Ishikawa (cell line): Measurements from ENCODE around the gene TFAP2A.

ENCODE experiments used
- CEBPB ChIP-seq: IDR thresholded peaks from 2 replicates; pipeline ENCODE4 v1.6.1; 2012
- CREB1 ChIP-seq: IDR thresholded peaks from 2 replicates; pipeline ENCODE4 v1.6.1; 2012; ENCODE audit warnings: low read depth
- EGR1 ChIP-seq: IDR thresholded peaks from 2 replicates; pipeline ENCODE4 v1.6.1; 2012
- EP300 ChIP-seq: IDR thresholded peaks from 2 replicates; pipeline ENCODE4 v1.6.1; 2012; ENCODE audit warnings: borderline replicate concordance
- FOXM1 ChIP-seq: IDR thresholded peaks from 2 replicates; pipeline ENCODE4 v1.6.1; 2012; ENCODE audit warnings: low read depth, borderline replicate concordance
- NFIC ChIP-seq: IDR thresholded peaks from 2 replicates; pipeline ENCODE4 v1.6.1; 2012
- RAD21 ChIP-seq: IDR thresholded peaks from 2 replicates; pipeline ENCODE4 v1.6.1; 2012; ENCODE audit warnings: low read depth
- TAF1 ChIP-seq: IDR thresholded peaks from 2 replicates; pipeline ENCODE4 v1.6.1; 2012; ENCODE audit warnings: low read depth, mild to moderate bottlenecking
- TCF12 ChIP-seq: IDR thresholded peaks from 2 replicates; pipeline ENCODE4 v1.6.1; 2012; ENCODE audit warnings: low read depth
- TEAD4 ChIP-seq: IDR thresholded peaks from 2 replicates; pipeline ENCODE4 v1.6.1; 2012
- YY1 ChIP-seq: IDR thresholded peaks from 2 replicates; pipeline ENCODE4 v1.6.1; 2012; ENCODE audit warnings: low read depth
- ZBTB7A ChIP-seq: IDR thresholded peaks from 2 replicates; pipeline ENCODE4 v1.6.1; 2012; ENCODE audit warnings: low read depth
- TF ChIP-seq, protein P1 (sequence below): IDR thresholded peaks from 2 replicates; pipeline ENCODE4 v1.6.1; 2012
- TF ChIP-seq, protein P2 (sequence below): IDR thresholded peaks from 2 replicates; pipeline ENCODE4 v1.6.1; 2012; ENCODE audit warnings: low read depth, mild to moderate bottlenecking
- TF ChIP-seq, protein P3 (sequence below): IDR thresholded peaks from 2 replicates; pipeline ENCODE4 v1.6.1; 2012

Gene TFAP2A

DNA sequence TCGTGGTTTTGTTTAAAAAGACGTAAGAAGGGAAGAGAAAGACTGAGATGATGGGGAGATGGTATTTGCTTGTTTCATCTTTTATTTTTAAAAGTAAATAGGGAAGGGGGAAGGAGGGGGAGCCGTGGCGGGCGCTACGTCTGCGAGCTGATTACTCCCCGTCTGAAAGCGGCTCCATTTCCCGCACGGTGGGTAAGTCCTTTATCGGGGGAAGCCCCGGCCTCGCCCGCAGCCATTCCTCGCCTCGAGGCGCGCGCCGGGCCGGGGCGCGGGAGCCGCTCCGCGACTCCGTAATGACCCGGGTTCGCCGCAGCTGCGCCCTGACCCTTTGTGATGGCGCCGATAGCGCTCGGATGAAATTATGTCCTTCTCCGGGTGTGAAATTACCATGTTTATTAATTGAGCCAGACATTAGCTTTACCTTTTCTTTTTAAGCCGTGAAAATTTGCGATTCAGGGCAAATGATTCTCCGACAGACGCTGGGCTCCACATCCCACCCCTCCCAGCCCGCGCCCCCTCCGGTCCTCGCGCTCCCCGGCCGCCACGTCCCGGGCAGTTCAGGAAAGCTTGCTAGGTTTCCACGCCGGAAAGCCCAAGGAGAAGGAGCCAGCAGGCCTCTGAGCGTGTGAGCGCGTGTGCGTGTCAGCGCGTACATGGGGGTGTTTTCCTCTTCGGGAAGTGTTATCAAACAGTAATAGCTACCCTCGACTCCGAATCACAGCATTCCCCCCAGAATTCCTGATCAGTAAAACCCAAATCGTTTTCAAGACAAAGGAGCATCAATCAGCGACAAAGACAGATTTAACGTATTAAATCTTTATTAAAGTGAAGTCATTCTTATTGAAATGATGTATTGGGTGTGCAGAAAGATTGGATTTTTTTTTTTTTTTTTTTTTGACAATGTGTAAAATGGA, 30.0 kb downstream of the TFAP2A start:
- TF ChIP-seq ZBTB7A (no peak), TAF1 (no peak), RAD21 (no peak), FOXM1 (no peak), TEAD4 (no peak), YY1 (no peak)
- TF ChIP-seq, protein P1, sequence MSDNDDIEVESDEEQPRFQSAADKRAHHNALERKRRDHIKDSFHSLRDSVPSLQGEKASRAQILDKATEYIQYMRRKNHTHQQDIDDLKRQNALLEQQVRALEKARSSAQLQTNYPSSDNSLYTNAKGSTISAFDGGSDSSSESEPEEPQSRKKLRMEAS, result no peak
- TF ChIP-seq, protein P2, sequence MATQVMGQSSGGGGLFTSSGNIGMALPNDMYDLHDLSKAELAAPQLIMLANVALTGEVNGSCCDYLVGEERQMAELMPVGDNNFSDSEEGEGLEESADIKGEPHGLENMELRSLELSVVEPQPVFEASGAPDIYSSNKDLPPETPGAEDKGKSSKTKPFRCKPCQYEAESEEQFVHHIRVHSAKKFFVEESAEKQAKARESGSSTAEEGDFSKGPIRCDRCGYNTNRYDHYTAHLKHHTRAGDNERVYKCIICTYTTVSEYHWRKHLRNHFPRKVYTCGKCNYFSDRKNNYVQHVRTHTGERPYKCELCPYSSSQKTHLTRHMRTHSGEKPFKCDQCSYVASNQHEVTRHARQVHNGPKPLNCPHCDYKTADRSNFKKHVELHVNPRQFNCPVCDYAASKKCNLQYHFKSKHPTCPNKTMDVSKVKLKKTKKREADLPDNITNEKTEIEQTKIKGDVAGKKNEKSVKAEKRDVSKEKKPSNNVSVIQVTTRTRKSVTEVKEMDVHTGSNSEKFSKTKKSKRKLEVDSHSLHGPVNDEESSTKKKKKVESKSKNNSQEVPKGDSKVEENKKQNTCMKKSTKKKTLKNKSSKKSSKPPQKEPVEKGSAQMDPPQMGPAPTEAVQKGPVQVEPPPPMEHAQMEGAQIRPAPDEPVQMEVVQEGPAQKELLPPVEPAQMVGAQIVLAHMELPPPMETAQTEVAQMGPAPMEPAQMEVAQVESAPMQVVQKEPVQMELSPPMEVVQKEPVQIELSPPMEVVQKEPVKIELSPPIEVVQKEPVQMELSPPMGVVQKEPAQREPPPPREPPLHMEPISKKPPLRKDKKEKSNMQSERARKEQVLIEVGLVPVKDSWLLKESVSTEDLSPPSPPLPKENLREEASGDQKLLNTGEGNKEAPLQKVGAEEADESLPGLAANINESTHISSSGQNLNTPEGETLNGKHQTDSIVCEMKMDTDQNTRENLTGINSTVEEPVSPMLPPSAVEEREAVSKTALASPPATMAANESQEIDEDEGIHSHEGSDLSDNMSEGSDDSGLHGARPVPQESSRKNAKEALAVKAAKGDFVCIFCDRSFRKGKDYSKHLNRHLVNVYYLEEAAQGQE, result no peak

DNA sequence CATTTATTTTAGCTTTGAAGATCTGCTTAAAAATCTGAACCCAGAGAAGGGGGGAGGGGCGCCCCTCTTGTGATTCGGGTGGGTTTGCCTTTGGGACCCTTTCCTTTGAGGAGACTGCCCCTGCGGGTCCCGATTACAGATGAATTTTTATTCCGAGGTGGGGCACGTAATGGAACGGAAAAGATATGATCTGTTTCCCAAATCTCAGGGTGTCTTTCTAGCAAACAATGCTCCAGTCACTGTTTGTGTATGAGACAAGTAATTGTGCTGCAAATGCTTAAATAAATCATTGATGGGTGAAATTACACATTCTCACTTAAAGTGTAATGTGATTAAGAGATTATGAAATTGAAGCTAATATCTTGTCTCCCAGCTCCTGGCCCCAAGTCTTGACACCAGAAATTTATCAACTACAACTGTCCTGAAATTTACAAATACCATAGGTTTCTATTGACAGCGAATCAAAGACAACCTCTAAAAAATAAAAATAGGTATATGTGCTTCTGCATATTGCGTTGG, 30.7 kb downstream of the TFAP2A start:
- TF ChIP-seq FOXM1 (no peak), CEBPB (no peak), EGR1 (no peak), CREB1 (no peak), TAF1 (no peak), TCF12 (no peak), NFIC (no peak), ZBTB7A (no peak), EP300 (no peak), YY1 (no peak), RAD21 (no peak)
- TF ChIP-seq, protein P1, result no peak
- TF ChIP-seq, protein P2, result no peak
- TF ChIP-seq, protein P3, sequence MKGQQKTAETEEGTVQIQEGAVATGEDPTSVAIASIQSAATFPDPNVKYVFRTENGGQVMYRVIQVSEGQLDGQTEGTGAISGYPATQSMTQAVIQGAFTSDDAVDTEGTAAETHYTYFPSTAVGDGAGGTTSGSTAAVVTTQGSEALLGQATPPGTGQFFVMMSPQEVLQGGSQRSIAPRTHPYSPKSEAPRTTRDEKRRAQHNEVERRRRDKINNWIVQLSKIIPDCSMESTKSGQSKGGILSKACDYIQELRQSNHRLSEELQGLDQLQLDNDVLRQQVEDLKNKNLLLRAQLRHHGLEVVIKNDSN, result no peak

DNA sequence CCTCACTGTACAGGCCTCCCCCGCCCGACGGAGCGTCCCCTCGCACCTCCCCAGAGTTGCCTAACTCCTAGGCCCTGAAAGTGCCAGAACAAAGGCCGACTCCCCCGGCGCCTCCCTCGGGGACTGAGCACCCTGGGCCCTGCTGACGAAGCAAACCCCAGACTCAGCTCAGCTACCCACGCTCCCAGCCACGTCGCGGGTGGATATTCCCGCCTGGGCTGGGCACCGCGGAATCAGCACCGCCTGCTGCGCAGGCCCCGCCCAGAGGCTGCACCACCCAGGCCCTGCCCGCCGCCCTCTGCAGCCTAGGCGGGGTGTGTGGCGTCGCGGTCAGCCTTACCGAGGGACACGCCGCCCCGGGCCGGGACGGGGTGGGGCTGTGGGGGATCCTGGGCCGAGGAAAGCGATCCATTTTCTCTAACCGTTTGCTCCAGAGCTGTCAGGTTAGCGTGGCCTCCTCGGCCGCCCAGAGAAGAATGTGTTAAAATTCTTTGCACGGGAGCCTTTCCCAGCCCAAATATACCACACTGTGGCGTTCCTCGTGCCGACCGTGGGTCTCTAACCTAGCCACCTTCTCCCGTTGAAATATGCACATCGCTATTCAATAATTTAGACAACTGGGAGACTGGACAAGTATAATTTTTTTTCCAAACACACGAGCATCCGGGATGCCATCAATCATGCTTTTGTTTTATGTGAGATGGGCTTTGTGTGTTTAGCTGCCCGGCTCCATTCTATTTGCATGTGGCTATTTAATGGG, 31.4 kb downstream of the TFAP2A start:
- TF ChIP-seq TAF1 (no peak), NFIC (no peak), CREB1 (no peak)
- TF ChIP-seq, protein P1, result peak; percentile 74

DNA sequence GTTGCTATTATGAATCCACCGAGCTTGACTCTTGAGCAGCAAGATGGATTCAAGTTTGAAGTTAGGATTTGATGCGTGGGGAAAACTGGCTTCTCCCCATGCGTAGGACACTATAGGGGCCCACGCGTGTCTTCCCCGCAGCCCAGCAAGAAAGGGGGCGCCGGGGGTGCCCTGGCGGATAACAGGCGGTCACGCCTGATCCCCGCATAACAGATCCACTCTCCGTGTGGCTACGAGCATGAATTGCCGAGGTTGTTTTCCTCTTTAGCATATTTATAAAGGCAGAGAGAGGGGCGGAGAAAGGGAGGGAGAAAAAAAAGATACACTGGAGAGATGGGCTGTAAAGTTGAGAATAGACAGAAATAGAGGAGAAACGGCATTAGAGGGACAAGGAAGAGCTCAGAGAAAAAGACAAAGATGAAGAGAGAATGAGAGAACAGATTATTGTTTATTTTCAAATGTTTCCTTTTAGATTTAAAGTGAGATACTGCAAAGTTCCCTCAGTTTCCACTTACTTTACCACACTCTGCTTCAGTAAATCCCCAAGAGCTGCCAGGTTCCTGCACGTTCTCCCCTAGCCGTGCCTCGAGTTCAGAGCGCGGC, 32.0 kb downstream of the TFAP2A start:
- TF ChIP-seq CREB1 (no peak), CEBPB (no peak), NFIC (no peak), TEAD4 (no peak), FOXM1 (no peak), RAD21 (no peak)
- TF ChIP-seq, protein P2, result no peak
- TF ChIP-seq, protein P3, result no peak
- TF ChIP-seq, protein P1, result no peak
